Measurements from ENCODE around the gene MAP2K5. TPM values are rescaled to one million over a fixed set of nuclear protein-coding genes. Genes with fewer than 3 reads are reported as not detected.

The MAP2K5 gene
- total RNA-seq, 1 experiment from 2014 or later: 3.8 TPM

DNA sequence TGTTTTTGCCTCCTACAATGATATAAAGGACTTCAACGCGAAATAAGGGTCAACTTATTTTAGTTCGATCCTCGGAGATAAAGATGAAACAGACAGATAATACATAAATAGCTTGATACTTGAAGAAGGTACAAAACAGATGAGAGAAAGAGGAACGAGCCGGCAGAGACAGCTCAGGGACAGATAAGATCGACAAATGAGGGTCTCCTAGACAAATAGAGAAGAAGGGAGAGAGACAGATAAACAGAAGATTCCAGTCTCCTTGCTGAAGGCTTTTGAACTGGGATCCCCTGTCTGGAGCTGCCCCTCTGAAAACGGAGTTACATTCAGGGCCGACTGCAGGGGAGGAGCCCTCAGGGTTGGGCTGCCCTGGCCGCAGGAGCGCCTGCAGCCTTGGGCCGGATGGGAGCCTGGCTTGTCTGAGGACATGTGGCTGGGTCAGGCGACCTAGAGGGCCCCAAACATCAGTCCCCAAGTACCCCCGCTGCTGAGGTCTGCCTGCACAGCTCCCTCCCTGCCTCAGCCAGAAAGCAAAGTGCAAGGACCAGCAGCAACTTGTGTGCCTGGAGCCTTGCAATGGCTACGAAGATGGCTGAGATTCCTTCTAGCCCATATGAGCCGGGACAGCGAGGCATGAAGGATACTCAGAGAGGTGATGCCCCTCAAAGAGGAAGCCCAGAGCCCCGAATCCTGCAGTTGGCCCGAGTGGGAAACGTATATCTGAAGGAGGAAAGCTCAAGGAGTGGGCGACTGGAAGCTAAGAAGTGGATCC, 281.9 kb downstream of the MAP2K5 start:
- DNase-seq (ENCODE audit: low spot score): no peak

GRCh38 chr15:67824976-67825880, 282.7 kb downstream of the MAP2K5 start, which contains the start of gene SKOR1:
TSS of gene SKOR1 (plus strand) at chr15:67825509. CDS start at chr15:67825603, 94 bp downstream.
- DNase-seq (ENCODE audit: low spot score): no peak

DNA sequence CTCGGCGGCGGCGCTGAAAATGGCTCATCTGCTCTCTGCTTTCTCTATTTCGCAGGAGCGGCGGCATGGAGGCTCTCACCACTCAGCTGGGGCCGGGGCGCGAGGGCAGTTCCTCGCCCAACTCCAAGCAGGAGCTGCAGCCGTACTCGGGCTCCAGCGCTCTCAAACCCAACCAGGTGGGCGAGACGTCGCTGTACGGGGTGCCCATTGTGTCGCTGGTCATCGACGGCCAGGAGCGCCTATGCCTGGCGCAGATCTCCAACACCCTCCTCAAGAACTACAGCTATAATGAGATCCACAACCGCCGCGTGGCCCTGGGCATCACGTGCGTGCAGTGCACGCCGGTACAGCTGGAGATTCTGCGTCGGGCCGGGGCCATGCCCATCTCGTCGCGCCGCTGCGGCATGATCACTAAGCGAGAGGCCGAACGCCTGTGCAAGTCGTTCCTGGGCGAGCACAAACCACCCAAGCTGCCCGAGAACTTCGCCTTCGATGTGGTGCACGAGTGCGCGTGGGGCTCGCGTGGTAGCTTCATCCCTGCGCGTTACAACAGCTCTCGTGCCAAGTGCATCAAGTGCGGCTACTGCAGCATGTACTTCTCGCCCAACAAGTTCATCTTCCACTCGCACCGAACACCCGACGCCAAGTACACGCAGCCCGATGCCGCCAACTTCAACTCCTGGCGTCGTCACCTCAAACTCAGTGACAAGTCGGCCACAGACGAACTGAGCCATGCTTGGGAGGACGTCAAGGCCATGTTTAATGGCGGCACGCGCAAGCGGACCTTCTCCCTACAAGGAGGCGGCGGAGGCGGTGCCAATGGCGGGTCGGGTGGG, 283.6 kb downstream of the MAP2K5 start:
- DNase-seq (ENCODE audit: low spot score): no peak

GRCh38 chr15:67826717-67827561, 284.4 kb downstream of the MAP2K5 start:
- no peak for DNase-seq (ENCODE audit: low spot score)

DNA sequence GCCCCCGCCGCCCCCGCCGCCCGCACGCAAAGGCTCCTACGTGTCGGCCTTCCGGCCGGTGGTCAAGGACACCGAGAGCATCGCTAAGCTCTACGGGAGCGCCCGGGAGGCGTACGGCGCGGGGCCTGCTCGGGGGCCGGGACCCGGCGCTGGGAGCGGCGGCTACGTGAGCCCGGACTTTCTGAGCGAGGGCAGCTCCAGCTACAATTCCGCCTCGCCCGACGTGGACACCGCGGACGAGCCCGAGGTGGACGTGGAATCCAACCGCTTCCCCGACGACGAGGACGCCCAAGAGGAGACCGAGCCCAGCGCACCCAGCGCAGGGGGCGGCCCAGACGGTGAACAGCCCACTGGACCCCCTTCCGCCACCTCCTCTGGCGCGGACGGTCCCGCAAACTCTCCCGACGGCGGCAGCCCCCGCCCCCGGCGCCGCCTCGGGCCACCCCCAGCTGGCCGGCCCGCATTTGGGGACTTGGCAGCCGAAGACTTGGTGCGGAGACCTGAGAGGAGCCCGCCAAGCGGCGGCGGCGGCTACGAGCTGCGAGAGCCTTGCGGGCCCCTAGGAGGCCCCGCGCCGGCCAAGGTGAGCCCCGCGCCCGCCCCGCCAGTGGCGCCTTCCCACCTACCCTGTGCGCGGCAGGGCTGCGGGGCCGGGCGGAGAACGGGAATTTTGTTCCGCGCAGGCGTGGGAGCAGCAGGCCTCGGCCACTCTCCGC, 285.2 kb downstream of the MAP2K5 start:
- no peak for DNase-seq (ENCODE audit: low spot score)

GRCh38 chr15:67828278-67828968, 285.9 kb downstream of the MAP2K5 start:
- DNase-seq (ENCODE audit: low spot score): no peak

DNA sequence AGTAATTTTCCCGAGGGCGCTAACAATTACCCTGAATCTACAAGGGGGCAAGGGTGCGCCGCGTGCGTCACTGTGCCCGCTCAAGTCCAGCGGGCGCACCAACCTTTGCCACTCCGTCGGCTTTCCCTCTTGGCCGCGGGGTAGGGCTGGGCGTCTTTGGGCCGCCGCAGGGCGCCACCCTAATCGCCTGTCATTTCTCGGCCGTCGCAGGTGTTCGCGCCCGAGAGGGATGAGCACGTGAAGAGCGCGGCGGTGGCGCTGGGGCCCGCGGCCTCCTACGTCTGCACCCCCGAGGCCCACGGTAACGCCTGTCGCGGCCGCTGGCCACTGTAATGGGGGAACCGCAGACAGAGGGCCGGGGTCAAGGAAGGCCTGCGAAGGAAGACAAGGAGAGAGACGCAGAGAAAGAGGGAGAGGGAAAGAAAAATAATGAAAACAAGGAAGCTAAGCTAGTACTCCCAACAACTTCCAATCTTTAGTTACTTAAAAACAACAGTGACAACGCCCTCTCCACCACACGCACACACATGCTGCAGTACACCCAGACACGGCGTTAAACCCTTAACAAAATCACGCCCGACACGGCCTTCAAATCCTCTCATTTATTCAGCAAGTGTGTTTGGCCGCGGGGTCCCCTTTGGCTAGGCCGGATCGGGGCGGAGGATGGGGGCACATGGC, 286.6 kb downstream of the MAP2K5 start:
- no peak for DNase-seq (ENCODE audit: low spot score)

DNA sequence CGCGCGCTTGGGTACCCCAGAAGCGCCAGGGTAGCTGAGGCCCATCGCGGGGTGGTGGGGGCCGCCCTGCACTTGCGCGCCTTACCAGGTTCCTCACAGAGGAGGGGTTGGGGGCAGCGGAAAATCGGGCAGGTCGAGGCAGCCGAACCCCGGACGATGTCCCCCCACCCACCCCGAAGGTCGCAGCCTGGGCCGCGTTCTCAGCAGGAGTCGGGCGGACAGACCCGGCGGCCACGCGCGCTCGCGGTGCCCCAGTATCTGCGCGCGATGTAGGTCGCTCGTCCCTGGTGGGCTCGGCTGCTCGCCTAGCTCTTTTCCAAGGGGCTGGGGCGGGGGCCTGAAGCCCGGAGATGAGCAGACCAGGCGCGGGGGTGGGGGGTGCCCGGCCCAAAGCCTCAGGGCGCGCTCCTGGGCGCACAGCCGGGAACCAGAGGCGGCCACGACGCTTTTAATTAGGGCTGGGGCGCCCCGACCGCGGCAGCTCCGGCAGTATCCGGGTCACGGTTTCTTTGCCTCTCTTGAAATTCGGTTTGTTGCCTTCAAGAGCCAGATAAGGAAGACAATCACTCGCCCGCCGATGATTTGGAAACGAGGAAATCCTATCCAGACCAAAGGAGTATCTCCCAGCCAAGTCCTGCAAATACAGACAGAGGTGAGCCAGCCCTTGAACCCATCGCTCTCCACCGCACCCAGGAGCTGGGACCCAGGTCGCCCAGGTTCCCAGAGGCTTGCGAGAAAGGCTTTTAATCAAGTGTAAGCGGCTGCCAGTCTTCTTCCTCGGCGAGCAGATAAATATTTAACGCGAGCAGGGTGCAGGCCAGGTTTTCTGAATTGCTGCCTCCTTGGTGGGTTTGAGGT, 287.4 kb downstream of the MAP2K5 start:
- no peak for DNase-seq (ENCODE audit: low spot score)

- DNase-seq (ENCODE audit: low spot score): no peak
Measured at GRCh38 chr15:67831363-67831762, 288.9 kb downstream of the MAP2K5 start.

DNA sequence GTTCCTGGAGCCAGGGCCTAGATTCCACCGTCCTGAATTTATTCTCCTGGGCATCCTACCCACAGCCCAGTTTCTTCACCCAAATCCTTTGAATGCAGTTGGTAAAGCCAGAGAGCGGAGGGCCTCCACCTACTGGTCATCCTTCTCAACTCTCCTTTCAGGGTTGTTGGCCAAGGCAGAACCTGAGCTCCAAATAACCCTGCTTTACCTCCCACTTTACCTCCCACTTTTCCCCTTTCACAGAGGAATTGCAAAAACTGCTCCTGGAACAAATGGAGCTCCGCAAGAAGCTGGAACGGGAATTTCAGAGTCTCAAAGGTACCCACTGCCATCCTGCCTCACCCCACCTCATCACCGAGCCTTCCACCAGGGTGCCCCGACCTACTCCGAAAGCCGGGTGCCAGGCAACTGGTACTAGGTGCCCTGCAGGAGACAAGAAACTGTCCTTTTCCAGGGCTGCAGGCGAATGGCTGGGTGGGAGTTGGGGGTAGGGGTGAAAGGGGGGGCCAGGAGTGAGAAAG, 289.6 kb downstream of the MAP2K5 start:
- peak; percentile 76 for DNase-seq (ENCODE audit: low spot score)

DNA sequence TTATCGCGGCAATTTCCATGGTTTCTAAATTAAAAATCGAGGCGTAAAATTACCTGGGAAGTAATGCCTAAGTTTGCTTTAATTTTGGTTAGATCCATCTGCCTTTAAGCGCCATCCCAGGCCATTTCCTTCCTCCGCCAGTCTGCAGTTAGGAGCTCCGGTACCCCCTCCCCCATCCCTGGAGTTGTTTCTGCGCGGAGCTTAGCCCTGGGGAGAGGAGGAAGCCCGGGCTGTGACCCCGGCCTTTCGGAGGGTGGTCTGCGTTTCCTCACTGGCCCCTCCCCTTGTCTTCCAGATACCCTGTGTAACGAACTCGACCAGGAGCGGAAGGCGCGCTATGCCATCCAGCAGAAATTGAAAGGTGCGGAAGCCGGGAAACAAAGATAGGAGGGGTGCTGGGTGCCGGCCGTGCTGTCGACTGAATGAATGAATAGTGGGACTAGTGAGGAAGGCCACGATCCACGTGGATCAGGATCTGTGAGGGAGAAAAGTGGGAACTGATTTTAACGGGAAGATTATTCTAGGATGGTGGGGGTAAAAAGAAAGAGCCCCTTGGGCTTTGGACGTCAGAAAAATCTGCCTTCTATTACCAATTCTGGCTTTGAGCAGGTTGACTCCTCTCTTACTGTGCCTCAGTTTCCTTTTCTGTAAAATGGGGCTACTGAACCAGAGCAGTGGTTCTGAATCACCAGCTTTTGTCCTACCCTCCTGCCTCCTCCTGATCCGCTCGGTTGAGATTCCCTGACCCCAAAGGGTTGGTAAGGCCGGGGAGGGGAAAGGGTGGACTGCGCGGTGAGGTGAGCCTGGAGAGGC, 290.6 kb downstream of the MAP2K5 start:
- peak; percentile 8 for DNase-seq (ENCODE audit: low spot score)

GRCh38 chr15:67833710-67834511, 291.4 kb downstream of the MAP2K5 start:
- peak; percentile 70 for DNase-seq (ENCODE audit: low spot score)

DNA sequence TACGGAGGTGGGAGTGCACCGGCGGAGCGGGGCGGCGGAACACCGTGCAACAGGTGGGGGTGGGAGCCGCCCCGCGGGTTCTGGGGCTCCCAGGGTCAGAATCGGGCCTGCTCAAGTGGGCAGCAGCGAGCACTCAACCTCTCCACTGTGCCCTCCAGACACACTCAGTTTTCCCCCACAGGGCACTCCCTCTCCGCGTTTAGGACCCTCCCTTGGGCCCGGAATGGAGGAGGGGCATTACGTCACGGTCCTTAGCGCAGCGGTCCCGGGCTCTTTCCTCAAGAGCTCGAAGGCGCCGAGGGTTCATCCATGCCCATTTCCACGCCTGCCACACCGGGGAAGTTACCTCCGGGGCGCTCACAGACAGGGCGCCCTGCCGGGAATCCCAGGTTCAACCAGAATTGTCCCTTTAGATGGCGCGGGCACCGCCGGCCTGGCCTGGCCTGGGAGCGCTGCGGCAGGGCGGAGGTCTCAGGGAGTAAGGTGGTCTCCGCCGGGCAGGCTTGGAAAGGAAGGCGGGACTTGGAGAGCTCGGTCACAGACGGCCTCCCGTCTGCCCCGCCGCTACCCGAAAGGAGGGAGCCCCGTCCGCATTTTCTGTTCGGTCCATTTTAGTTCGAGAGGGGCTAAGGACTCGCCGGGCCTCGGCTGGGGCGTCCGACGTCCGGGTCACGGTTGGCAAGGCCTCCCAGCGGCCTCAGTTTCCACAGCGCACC, 292.2 kb downstream of the MAP2K5 start:
- DNase-seq (ENCODE audit: low spot score): no peak

DNA sequence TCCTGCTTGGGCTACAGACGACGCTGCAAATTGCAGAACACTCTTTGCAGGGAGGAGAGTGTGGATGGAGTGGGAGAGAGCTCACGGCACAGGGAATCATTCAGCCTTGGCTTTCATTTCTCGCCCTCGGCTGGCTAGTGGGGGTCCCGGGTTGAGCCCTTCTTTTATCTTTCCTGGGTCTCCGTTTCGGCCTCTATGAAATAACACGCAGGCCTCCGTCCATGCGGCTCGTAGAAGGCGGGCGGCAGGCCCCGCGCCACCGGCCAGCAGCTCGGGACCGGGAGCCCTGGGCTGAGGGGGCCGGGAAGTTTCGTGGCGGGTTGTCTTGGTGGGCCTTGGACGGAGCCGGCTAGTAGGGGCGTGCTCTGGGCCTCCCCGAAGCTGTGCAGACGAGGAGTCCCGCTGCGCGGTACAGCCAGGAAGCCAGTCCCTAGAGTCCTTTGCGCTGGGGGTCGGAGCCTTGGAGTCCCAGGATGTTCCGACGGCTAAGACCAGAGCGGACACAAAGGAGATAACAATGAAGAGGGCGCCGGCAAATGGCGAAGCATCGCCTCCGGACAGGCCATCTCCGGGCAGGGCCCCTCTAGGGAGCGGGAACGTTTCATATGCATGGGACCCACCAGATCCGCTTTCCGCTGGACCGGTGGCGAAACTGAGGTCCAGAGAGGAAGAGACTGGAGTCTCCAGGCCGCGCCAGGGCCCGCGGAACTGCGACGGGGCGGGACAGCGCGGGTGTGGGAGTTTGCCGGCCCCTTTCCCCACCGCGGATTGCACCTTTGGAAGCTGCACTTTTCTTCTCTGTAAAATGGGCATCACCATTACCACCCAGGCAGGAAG, 293.0 kb downstream of the MAP2K5 start:
- DNase-seq (ENCODE audit: low spot score): no peak

Data from HT-29 (cell line).